Ishikawa (cell line): ENCODE measurements around the gene RNF146.

ENCODE experiments used
- CEBPB ChIP-seq: IDR thresholded peaks from 2 replicates; pipeline ENCODE4 v1.6.1; 2012
- CREB1 ChIP-seq: IDR thresholded peaks from 2 replicates; pipeline ENCODE4 v1.6.1; 2012; ENCODE audit warnings: low read depth
- EGR1 ChIP-seq: IDR thresholded peaks from 2 replicates; pipeline ENCODE4 v1.6.1; 2012
- EP300 ChIP-seq: IDR thresholded peaks from 2 replicates; pipeline ENCODE4 v1.6.1; 2012; ENCODE audit warnings: borderline replicate concordance
- FOXM1 ChIP-seq: IDR thresholded peaks from 2 replicates; pipeline ENCODE4 v1.6.1; 2012; ENCODE audit warnings: low read depth, borderline replicate concordance
- MAX ChIP-seq: IDR thresholded peaks from 2 replicates; pipeline ENCODE4 v1.6.1; 2012
- NFIC ChIP-seq: IDR thresholded peaks from 2 replicates; pipeline ENCODE4 v1.6.1; 2012
- RAD21 ChIP-seq: IDR thresholded peaks from 2 replicates; pipeline ENCODE4 v1.6.1; 2012; ENCODE audit warnings: low read depth
- REST ChIP-seq: IDR thresholded peaks from 2 replicates; pipeline ENCODE4 v1.6.1; 2012; ENCODE audit warnings: low read depth, mild to moderate bottlenecking
- TAF1 ChIP-seq: IDR thresholded peaks from 2 replicates; pipeline ENCODE4 v1.6.1; 2012; ENCODE audit warnings: low read depth, mild to moderate bottlenecking
- TCF12 ChIP-seq: IDR thresholded peaks from 2 replicates; pipeline ENCODE4 v1.6.1; 2012; ENCODE audit warnings: low read depth
- TEAD4 ChIP-seq: IDR thresholded peaks from 2 replicates; pipeline ENCODE4 v1.6.1; 2012
- USF1 ChIP-seq: IDR thresholded peaks from 2 replicates; pipeline ENCODE4 v1.6.1; 2012
- YY1 ChIP-seq: IDR thresholded peaks from 2 replicates; pipeline ENCODE4 v1.6.1; 2012; ENCODE audit warnings: low read depth
- ZBTB7A ChIP-seq: IDR thresholded peaks from 2 replicates; pipeline ENCODE4 v1.6.1; 2012; ENCODE audit warnings: low read depth

Gene RNF146

GRCh38 chr6:127319686-127320085 lies 53.0 kb downstream of the RNF146 start:
- TF ChIP-seq EP300 (no peak), ZBTB7A (no peak), CEBPB (no peak), REST (no peak), TAF1 (no peak), EGR1 (no peak), USF1 (no peak), CREB1 (no peak), TEAD4 (no peak), NFIC (no peak), MAX (no peak), YY1 (no peak), TCF12 (no peak)

GRCh38 chr6:127328043-127328609 lies 61.5 kb downstream of the RNF146 start:
- TF ChIP-seq RAD21 (no peak), FOXM1 (no peak), CEBPB (no peak), EP300 (no peak), ZBTB7A (no peak), MAX (no peak), REST (no peak), EGR1 (no peak), TEAD4 (no peak), TAF1 (no peak), USF1 (no peak), YY1 (no peak), NFIC (no peak), TCF12 (no peak), CREB1 (no peak)

- no peak for TF ChIP-seq USF1
- no peak for TF ChIP-seq TCF12
- no peak for TF ChIP-seq RAD21
- TF ChIP-seq ZBTB7A = no peak
- TF ChIP-seq CEBPB = no peak
- TF ChIP-seq EGR1 = no peak
- TF ChIP-seq YY1 = no peak
Measured at GRCh38 chr6:127332383-127332961, 65.8 kb downstream of the RNF146 start.
